Fibroblast of upper back skin (primary cell): ENCODE data around the gene ACER1.
A peak's percentile ranks its signal among the peaks of the same experiment; 100 is the strongest.
"Not testable (repeated sequence)": the region's sequence is repeated elsewhere in the genome, so short reads cannot be mapped to it uniquely, and the experiment has no call there.

Experiments
- DNase-seq: peaks from one replicate; pipeline ENCODE4 v3.0.0-alpha.2; 2013

Gene ACER1

GRCh38 chr19:6333439-6333838, at the start of gene ACER1:
Gene ACER1 (minus strand): TSS chr19:6333612. CDS start chr19:6333551, 61 bp downstream.
- no peak for DNase-seq

GRCh38 chr19:6383188-6383587, 49.8 kb upstream of the ACER1 start:
- no peak for DNase-seq

- no peak for DNase-seq
Observed at GRCh38 chr19:6381030-6381750, 47.8 kb upstream of the ACER1 start.

- DNase-seq, result no peak
Observed at GRCh38 chr19:6379744-6380143, 46.3 kb upstream of the ACER1 start.

DNA sequence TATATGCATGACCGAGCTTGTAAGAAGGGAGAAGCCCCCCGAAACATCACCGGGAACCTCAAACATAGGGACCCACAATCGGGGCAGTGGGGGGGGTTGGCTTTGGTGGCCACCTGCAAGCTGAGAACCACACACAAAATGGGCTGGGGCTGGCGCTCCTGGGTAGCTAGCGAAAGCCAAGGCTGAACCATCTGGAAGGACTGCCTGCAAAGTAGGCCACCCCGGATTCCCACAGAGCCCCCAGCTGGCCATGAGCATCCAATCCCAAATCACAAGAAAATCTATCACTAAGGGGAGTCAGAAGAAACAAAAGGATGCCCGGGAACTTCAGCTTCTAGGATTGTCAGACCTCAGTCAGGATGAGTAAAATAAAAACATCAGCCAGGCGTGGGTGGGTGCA, 45.1 kb upstream of the ACER1 start:
- DNase-seq, result no peak

DNA sequence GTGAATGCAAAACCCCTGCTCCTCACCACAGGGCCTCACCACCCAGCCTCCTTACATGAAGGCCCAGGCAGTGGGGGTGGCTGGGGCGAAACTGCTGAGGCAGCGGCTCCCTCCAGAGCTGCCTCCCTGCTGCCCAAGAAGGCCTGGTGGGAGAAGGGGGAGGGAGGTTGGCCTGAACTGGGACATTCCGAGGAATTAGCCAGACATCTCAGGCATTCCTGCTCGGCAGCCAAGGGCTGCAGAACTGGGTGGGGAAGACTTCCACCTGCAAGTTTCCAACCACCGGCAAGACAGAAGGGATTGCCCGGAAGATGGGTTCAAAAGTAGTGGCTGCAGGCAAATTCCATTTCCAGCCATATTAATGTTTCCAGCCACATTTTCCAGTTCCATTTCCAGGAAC, 44.6 kb upstream of the ACER1 start:
- peak; percentile 83 for DNase-seq

- no peak for DNase-seq
Observed at GRCh38 chr19:6376512-6377190, 43.2 kb upstream of the ACER1 start.

GRCh38 chr19:6375411-6376010, 42.1 kb upstream of the ACER1 start, which contains the start of gene PSPN:
Gene PSPN (minus strand): TSS chr19:6375933. CDS start chr19:6375849, 84 bp downstream.
- DNase-seq, result no peak

GRCh38 chr19:6374711-6375410, 41.4 kb upstream of the ACER1 start:
- DNase-seq, result no peak

- DNase-seq, result no peak
Observed at GRCh38 chr19:6374161-6374709, 40.8 kb upstream of the ACER1 start.

DNA sequence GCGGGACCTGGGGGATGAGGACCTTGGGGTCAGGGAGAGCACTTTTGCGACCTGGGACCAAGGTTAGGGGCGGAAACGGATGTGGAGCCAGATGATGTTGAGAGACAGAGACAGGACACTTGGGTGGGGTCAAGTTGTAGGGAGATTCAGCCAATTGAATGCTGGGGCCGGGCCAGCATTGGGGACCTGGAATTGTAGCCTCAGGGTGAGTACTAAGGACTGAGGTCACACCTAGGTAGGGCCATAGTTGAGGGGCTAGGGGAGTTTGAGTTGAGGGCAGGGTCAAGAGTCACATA, 40.3 kb upstream of the ACER1 start:
- DNase-seq, result no peak

DNA sequence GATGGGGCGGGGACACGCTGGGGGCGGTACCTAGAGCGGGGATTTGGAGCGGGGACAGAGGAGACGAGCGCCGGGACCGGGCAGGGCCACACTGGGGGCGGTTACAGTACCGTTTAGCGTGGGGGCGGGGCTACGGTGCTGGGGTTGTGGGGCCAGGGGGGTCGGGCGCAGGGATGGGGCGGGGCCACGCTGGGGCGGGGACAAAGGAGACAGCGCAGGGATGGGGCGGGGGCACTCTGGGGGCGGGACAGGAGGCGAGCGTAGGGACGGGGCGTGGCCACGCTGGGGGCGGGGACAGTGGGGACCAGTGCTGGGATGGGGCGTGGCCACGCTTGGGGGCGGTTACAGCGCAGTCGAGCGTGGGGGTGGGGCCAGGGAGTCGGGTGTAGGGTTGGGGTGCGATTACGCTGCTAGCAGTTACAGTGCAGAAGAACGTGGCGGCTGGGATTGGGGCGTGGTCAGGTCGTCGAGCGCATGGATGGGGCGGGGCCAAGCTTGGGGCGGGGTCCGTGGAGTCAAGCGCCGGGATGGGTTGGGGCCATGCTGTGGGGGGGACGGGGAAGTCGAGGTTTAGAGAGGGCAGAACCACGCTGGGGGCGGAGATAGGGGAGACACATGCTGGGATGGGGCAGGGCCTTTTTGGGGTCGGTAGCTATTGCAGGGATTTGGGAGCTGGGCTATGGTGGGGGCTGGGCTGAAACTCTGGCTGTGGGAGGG, 39.8 kb upstream of the ACER1 start:
- DNase-seq, result peak; percentile 98

DNA sequence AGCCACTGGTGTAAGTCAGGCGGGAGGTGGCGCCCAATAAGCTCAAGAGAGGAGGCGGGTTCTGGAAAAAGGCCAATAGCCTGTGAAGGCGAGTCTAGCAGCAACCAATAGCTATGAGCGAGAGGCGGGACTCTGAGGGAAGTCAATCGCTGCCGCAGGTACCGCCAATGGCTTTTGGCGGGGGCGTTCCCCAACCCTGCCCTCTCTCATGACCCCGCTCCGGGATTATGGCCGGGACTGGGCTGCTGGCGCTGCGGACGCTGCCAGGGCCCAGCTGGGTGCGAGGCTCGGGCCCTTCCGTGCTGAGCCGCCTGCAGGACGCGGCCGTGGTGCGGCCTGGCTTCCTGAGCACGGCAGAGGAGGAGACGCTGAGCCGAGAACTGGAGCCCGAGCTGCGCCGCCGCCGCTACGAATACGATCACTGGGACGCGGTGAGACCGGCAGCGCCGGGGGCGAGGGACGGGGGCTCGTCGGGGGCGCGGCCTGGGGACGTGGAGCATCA, 39.2 kb upstream of the ACER1 start, which contains the start of gene ALKBH7:
Gene ALKBH7, plus strand, starts transcription at position 201 of the 502 bp plus-strand sequence. Its CDS starts 27 bp downstream, at position 228.
- DNase-seq, result peak; percentile 100

DNA sequence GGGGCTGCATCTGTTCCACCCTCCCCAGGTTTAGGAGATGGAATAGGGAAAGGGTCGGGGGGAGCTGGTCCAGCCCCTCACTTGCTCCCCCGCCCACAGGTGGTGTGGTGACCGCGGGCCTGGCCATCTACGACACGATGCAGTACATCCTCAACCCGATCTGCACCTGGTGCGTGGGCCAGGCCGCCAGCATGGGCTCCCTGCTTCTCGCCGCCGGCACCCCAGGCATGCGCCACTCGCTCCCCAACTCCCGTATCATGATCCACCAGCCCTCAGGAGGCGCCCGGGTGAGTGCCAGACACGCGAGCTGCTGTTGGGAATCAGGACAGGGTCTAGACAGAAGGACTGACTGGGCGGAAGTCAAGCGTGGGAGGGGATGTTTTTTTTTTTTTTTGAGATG, 30.9 kb upstream of the ACER1 start:
- no peak for DNase-seq

DNA sequence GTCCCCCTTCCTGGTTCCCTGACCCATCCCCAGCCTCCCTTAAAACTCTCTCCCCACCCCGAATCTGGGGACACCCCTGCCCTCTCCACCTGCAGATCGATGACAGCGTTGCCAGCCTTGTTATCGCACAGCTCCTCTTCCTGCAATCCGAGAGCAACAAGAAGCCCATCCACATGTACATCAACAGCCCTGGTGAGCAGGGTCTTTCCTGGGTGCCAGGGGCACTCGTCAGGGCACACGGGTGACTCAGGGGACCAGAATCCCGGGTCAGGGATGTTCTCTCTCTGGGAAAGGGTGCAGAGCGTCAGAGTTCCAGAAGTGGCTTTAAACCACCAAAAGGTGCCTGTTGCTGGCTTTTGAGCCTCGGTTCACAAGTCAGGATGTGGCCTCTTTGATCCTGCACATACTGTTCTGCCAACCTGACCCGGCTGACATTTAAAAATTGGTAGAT, 29.0 kb upstream of the ACER1 start:
- no peak for DNase-seq

GRCh38 chr19:6362027-6362350, 28.6 kb upstream of the ACER1 start:
- no peak for DNase-seq

DNA sequence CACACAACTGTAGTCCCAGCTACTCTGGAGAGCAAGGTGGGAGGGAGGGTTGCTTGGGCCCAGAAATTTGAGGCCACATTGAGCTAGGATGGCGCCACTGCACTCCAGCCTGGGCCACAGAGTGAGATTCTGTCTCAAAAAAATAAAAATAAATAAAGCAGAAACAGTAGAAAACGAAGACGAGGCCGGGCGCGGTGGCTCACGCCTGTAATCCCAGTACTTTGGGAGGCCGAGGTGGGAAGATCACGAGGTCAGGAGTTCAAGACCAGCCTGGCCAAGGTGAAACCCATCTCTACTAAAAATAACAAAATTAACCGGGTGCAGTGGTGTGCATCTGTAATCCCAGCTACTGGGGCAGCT, 27.4 kb upstream of the ACER1 start:
- DNase-seq, result not testable (repeated sequence)

GRCh38 chr19:6360445-6360844, 27.0 kb upstream of the ACER1 start:
- DNase-seq, result not testable (repeated sequence)

- no peak for DNase-seq
Observed at GRCh38 chr19:6359568-6360341, 26.3 kb upstream of the ACER1 start.

DNA sequence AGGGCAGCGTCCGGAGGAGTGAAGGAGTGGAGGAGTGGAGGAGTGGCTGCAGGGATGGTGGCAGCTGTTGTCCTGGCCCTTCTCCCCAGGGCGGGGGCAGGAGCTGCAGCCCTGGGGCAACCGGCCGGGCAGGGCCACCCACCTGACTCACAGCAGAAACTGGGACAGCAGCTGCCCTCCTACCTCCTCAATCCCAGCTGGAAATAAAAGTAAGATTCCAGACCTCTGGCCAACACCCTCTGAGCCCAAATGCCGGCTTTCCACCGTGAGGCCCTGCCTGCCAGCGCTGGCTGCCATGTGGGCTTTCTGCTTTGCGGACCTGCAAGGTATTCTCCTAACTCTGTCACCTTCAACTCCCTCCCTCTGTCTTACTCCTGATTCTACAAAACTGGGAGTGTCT, 24.6 kb upstream of the ACER1 start:
- no peak for DNase-seq

GRCh38 chr19:6357174-6357573, 23.8 kb upstream of the ACER1 start:
- no peak for DNase-seq
